Activated T-helper 1 cell treated with anti-CD3 and anti-CD28 coated beads, Interleukin-12 subunit alpha, Interleukin-12 subunit beta, Interleukin-2, Interleukin-4 antibody, amounts not matched to agents 30 ng/mL and 10 ng/mL and 1 ng/mL, durations not matched to agents 14 hours and 24 hours and 36 hours (primary cell): ENCODE data around the gene INTS11. TPM values are rescaled to one million over a fixed set of nuclear protein-coding genes. Genes with fewer than 3 reads are reported as not detected.

Source experiments
- DNase-seq: peaks from one replicate; pipeline ENCODE4 v3.0.0; 2021; ENCODE audit warnings: low spot score
- H3K27ac Mint-ChIP-seq: one replicate; pipeline ENCODE4 v1.8.0; 2021; ENCODE audit warnings: mild to moderate bottlenecking, mixed read lengths
- H3K27me3 Mint-ChIP-seq: one replicate; pipeline ENCODE4 v1.8.0; 2022; ENCODE audit warnings: mild to moderate bottlenecking, moderate library complexity, mixed read lengths; ENCODE audit not compliant: insufficient read depth
- H3K36me3 Mint-ChIP-seq: one replicate; pipeline ENCODE4 v1.8.0; 2021; ENCODE audit warnings: low read depth, mixed read lengths
- H3K4me1 Mint-ChIP-seq: one replicate; pipeline ENCODE4 v1.8.0; 2021; ENCODE audit warnings: low read depth, mixed read lengths
- H3K4me3 Mint-ChIP-seq: one replicate; pipeline ENCODE4 v1.8.0; 2021; ENCODE audit warnings: mild to moderate bottlenecking, moderate library complexity, mixed read lengths
- H3K9me3 Mint-ChIP-seq: one replicate; pipeline ENCODE4 v1.8.0; 2021; ENCODE audit warnings: mixed read lengths
- intact Hi-C: fragments of 100-400 bp; cut with micrococcal nuclease; formaldehyde crosslinking; loops from one replicate; pipeline ENCODE4 v1.15.1; 2024
- total RNA-seq: library from RNA; stranded (reverse); gene quantifications from 2 replicates; pipeline ENCODE4 v1.2.3, GENCODE V29; 2022

INTS11 gene
- total RNA-seq, 1 donor from 2014 or later, result 147 TPM

DNA sequence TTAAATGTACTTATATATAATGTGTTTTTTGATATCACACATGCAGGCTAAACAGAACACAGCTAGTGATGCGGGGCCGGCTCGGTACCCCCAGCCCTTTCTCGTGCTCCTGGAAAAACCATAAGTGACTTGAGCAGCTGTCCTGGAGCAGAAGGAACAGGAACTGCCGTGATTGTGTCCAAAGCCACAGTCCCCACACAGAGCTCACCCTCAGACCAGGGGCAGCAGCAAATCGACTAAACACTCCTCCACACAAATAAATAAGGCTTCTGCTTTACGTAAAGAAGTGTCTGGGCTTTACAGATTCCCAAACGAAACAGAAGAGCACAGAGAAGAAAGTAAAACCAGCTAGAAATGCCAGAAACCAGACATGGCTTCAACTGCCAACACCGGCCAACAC, 60.4 kb downstream of the INTS11 start:
- Mint-ChIP-seq H3K4me1 (peaks cover 11% of the 10 kb centered on the region), H3K4me3 (no peak overlapping the region), H3K36me3 (peaks cover 35% of the 10 kb centered on the region), H3K27ac (no peak overlapping the region), H3K9me3 (no peaks in the 10 kb centered on the region), H3K27me3 (no peaks in the 10 kb centered on the region)
- DNase-seq, result no peak
- intact Hi-C loops, result loop anchor here (2.0 kb wide), 1 partner anchor 141 kb away; no protein-coding TSS in a partner anchor

DNA sequence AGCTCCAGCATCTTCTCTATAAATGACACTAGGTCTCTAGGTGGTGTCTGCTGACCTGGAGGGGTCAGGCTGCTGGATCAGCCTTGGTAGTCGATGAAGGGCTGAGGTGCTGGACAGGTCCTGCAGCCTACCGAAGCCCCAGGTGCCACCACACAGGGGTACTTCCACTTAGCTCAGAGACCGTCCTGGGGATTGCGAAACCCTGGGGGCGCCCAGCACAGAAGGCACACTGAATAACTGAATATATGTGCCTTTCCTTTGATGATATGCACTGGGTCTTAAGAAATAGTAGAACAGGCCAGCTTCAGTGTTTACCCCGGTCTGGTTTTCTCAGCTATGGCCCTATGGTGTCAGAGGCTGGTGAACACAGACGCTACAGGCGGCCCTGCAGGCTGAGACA, 61.7 kb downstream of the INTS11 start:
- Mint-ChIP-seq H3K9me3 (no peaks in the 10 kb centered on the region), H3K4me3 (no peak overlapping the region), H3K27me3 (no peaks in the 10 kb centered on the region), H3K27ac (no peak overlapping the region), H3K36me3 (peaks cover 37% of the 10 kb centered on the region), H3K4me1 (peaks cover 11% of the 10 kb centered on the region)
- intact Hi-C loops, result no loop called here
- no peak for DNase-seq

DNA sequence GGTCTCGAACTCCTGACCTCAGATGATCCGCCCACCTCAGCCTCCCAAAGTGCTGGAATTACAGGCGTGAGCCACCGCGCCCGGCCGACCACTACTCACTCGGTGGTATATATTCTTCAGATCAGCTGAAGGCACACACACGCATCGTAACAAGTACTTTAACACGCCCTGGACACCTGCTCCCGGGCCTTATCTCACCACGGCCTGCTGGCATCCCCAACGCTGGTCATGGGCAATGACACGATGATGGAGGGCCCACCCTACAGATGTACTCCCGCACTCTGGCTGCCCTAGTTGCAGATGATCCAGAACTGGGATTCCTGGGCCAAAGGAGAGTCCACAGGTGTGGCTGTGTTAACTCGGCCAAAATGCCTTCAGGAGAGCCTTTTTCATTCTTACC, 62.4 kb downstream of the INTS11 start:
- H3K36me3 Mint-ChIP-seq, result peaks cover 38% of the 10 kb centered on the region

More for the DNA sequence above, 62.4 kb downstream of the INTS11 start:
- intact Hi-C loops, result no loop called here
- peaks cover 11% of the 10 kb centered on the region for H3K4me1 Mint-ChIP-seq
- no peak for DNase-seq
- H3K27me3 Mint-ChIP-seq, result no peaks in the 10 kb centered on the region
- no peak overlapping the region for H3K4me3 Mint-ChIP-seq
- no peak overlapping the region for H3K27ac Mint-ChIP-seq
- no peaks in the 10 kb centered on the region for H3K9me3 Mint-ChIP-seq

Other genes starting within 250 kb of the INTS11 start
- 30.0 and 30.3 TPM in 2 replicates for gene C1orf159, start 208.6 kb downstream of the INTS11 start, total RNA-seq
- gene TTLL10, start 150.8 kb downstream of the INTS11 start, total RNA-seq, result 0.10 and 0.15 TPM in 2 replicates
- 350 and 356 TPM in 2 replicates for gene TNFRSF18, start 118.1 kb downstream of the INTS11 start, total RNA-seq
- 788 and 811 TPM in 2 replicates for gene TNFRSF4, start 110.5 kb downstream of the INTS11 start, total RNA-seq
- 202 TPM in 2 replicates for gene SDF4, start 92.7 kb downstream of the INTS11 start, total RNA-seq
- 45.9 and 46.3 TPM in 2 replicates for gene B3GALT6, start 92.4 kb downstream of the INTS11 start, total RNA-seq
- gene C1QTNF12, start 77.9 kb downstream of the INTS11 start, total RNA-seq, result 2.2 and 4.1 TPM in 2 replicates
- 95.6 and 99.5 TPM in 2 replicates for gene UBE2J2, start 50.8 kb downstream of the INTS11 start, total RNA-seq
- 2.5 TPM in 2 replicates for gene SCNN1D, start 44.2 kb downstream of the INTS11 start, total RNA-seq
- gene ACAP3, start 16.7 kb downstream of the INTS11 start, total RNA-seq, result 47.7 and 55.1 TPM in 2 replicates
- 34.6 and 36.8 TPM in 2 replicates for gene PUSL1, start 16.1 kb downstream of the INTS11 start, total RNA-seq
- 13.6 and 14.6 TPM in 2 replicates for gene CPTP, start 142 bp upstream of the INTS11 start, total RNA-seq
- gene TAS1R3, start 6.6 kb upstream of the INTS11 start, total RNA-seq, result 0.22 and 0.34 TPM in 2 replicates
- gene DVL1, start 24.8 kb upstream of the INTS11 start, total RNA-seq, result 66.5 and 72.2 TPM in 2 replicates
- 0.18 and 0.20 TPM in 2 replicates for gene MXRA8, start 33.9 kb upstream of the INTS11 start, total RNA-seq
- 147 and 148 TPM in 2 replicates for gene AURKAIP1, start 50.5 kb upstream of the INTS11 start, total RNA-seq
- 138 and 139 TPM in 2 replicates for gene CCNL2, start 74.7 kb upstream of the INTS11 start, total RNA-seq
- 184 and 205 TPM in 2 replicates for gene MRPL20, start 82.6 kb upstream of the INTS11 start, total RNA-seq
- 0.10 TPM in 1 of 2 replicates, not detected in the other for gene ANKRD65, start 96.6 kb upstream of the INTS11 start, total RNA-seq
- gene VWA1, start 111.0 kb upstream of the INTS11 start, total RNA-seq, result 5.5 and 5.8 TPM in 2 replicates
- gene ATAD3C, start 125.0 kb upstream of the INTS11 start, total RNA-seq, result 0.57 and 1.0 TPM in 2 replicates
- gene ATAD3B, start 147.1 kb upstream of the INTS11 start, total RNA-seq, result 106 and 113 TPM in 2 replicates
- gene ATAD3A, start 187.5 kb upstream of the INTS11 start, total RNA-seq, result 108 TPM in 2 replicates
- 0.41 and 1.0 TPM in 2 replicates for gene TMEM240, start 216.0 kb upstream of the INTS11 start, total RNA-seq